ENCODE data around the gene MAL.

- TF ChIP-seq POLR2A (IDR thresholded peaks at IDR 0.05; ENCODE audit: extremely low read depth, insufficient read length) (no peak), CTCF (IDR thresholded peaks at IDR 0.05; ENCODE audit: low read depth, low read length) (no peak)
Observed at GRCh38 chr2:95024960-95025405, 525 bp upstream of the MAL start.
